COR-L47 (cell line): Measurements from ENCODE around the gene RAB18.
"Not testable (repeated sequence)": the region's sequence is repeated elsewhere in the genome, so short reads cannot be mapped to it uniquely, and the experiment has no call there.

Experiments
- DNase-seq: peaks from one replicate; lab custom pipeline; 2025; lab: John Stamatoyannopoulos, UW

Gene RAB18

DNA sequence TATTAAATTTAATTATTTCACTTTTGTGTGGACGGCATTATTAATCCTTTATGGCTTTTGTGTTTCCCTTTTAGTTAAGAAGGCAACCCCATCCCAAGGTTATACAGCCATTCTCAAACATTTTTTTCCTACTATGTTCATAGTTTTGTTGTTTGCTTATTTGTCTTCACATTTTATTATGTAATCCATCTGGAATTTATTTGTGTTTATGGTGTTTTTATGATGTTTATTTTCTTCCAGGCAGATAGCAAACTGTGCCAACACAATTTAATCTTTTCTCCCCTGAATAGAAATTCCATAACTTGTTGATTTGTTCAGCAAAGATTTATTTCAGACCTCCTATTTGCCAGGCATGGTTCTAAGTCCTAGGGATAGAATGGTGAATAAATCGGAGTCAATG, 42.9 kb downstream of the RAB18 start:
- no peak for DNase-seq

DNA sequence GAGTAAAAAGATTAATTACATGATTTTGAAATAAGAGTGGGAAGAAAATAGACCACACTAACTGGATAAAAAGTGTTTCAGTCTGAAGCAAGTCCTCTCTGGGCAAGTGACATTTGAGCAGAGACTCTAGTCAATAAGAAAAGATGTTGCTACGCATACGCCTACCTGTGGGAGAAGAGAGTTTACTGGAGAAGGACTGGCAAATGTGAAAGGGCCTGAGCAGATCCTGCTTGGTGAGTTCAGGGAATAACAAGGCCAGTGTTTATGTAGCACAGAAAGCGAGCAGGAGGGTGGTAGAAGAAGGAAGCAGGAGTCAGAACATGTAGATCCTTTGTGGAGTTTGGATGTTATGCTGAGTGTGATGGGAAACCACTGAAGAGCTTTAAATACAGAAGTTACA, 43.4 kb downstream of the RAB18 start:
- no peak for DNase-seq

DNA sequence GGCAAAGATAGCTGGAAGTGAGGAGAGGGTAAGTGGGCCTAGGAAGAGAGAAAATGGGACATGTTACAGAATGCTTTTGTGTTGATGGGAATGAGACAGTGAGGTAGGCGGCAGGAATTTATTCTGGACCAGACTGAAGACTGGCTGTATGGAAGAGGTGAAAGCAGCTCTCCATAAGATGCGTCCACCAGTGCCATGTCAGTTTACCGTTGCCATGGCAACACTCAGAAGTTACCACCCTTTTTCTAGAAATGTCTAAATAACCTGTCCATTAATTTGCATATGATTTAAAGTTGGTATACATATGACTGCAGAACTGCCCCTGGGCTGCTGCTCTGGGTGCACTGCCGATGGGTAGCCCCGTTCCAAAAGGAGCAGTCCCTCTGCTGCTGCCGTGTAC, 46.7 kb downstream of the RAB18 start:
- no peak for DNase-seq

DNA sequence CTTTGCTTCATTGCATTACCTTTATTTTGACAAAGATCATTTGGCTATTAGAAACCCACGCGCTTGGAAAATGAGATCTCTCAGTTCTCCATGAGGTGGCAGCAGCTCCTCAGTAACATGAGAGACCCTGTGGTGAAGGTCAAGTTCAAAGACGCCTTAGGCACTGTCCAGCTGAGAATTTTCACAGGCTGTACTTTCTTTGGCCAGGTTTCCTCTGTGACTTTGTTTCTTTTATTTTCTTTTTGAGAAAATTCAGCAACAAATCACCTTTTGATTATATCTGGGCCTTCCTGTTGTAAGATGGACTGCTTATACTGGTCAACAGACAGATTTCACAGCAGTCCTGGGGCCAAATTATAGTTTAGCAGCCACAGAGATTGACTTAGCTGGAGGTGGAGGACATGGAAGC, 54.5 kb downstream of the RAB18 start:
- no peak for DNase-seq

DNA sequence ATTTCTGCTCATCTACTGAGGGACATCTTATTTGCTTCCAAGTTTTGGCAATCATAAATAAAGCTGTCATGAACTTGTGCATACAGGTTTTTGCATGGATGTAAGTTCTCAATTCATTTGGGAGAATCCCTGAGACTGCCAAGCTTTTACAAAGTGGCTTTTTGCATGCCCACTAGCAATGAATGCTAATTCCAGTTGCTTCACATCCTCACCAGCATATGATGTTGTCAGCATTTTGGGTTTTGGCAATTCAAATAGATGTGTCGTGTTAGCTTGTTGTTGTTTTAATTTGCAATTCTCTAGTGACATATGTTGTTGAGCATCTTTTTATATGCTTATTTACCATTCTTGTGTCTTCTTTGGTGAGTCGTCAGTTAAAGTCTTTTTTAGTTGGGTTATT, 57.2 kb downstream of the RAB18 start:
- DNase-seq: no peak

DNA sequence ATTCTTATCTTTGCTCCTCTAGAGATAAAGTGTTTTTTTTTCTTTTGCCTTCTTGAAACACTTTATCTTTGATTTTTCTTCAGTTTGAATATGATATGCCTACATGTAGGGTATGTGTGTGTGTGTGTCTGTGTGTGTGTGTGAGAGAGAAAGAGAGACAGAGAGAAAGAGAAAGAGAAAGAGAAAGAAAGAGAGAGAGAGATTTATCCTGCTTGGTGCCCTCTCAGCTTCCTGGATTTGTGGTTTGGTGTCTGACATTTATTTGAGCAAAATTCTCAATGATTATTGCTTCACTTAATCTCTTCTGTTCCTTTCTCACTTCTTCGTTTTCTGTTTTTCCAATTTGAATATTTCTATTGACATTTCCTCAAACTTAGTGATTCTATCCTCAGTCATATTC, 60.3 kb downstream of the RAB18 start:
- no peak for DNase-seq

DNA sequence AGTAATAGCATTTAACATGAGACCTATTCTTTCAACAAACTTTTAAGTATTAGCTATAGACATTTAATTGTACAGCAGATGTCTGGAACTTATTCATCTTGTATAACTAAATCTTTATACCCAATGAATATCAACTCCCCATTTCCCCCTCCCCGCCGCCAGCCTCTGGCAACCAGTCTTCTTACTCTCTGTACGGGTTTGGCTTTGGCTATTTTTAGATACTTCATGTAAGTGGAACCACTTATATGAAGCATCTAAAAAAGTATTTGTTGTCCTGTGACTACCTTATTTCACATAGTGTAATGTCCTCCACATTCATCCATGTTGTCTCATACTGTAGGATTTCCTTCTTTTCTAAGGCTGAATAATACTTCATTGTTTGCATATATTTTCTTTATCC, 60.8 kb downstream of the RAB18 start:
- DNase-seq: no peak

DNA sequence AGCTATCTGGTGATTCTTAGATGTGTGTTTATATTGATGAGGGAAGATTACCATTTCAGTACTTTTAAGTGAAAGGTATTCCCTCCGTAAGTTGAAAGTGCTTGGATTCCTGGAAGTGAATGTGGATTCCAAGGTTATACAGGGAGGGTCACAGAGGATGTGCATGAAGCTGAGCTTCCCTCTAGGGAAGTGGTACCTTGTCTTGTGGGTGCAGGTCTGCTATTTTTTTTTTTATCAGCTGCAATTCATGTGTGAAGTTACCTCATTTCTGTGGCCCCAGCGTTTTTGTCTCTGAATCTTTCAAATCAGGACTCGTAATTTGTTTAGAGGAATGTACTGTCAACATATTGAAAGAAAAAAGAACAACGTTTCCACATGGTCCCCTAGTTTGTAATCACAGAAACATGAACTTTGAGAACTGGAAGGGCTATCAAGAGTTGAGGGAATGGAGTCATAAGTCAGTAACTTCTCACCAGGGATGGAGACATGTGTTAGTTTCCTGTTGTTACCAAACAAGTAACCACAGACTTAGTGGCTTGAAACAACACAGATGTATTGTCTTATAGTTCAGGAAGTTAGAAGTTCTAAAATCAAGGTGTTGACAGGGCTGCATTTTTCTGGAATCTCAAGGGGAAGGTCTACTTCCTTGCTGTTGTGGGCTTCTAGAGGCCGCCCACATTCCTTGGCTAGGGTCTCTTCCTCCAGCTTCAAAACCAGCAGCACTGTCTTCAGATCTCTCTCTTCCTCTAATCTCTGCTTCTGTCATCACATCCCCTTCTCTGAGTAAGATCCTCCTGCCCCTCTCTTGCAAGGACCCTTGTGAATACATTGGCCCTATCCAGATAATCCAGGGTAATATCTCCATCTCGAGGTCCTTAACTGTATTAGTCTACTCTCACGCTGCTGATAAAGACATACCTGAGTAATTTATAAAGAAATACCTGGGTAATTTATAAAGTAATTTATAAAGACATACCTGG, 64.4 kb downstream of the RAB18 start:
- no peak for DNase-seq

DNA sequence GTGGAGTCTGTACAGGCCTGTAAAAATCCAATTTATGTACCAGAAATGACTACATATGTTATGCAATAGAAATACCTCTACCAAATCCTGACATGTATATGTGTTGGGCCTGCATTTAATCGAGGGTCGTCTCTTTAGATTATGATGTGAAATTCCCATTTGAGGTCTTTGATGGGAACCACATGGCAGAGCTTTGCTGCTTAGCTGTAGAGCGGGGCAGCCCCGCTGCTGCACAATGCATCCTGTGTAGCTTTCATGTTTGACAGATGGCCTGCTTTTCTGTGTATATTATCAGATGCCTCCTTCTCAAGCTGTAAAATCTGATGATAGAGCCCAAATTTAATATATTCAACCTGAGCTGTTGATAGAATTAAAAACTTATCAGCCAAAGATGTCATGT, 65.8 kb downstream of the RAB18 start:
- no peak for DNase-seq

DNA sequence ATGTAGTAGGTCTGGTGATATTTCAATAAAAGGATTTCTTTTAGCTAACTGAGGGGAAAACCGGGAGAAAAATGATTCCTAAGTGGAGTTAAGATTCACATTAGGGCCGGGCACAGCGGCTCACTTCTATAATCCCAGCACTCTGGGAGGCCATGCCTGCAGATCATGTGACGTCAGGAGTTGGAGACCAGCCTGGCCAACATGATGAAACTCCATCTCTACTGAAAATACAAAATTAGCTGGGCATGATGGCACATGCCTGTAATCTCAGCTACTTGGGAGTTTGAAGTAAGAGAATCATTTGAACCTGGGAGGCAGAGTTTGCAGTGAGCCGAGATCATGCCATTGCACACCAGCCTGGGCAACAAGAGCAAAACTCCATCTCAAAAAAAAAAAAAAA, 72.9 kb downstream of the RAB18 start:
- DNase-seq: not testable (repeated sequence)

DNA sequence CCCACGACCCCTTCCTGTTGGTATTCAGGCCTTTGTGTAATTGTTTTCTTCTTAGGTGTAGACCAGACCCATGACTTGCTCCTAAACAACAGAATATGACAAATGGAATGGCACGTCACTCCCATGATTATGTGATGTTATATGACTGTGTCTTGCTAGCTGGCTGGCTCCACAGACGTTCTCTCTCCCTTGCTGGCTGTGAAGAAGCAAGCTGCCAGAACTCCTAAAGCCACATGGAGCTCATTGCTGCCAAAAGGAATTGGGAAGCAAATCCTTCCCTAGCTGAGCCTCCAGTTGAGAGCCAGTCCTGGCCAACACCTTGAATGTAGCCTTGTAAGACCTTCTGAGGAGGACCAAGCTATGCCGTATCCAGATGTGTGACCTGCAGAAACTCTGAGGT, 74.2 kb downstream of the RAB18 start:
- no peak for DNase-seq

DNA sequence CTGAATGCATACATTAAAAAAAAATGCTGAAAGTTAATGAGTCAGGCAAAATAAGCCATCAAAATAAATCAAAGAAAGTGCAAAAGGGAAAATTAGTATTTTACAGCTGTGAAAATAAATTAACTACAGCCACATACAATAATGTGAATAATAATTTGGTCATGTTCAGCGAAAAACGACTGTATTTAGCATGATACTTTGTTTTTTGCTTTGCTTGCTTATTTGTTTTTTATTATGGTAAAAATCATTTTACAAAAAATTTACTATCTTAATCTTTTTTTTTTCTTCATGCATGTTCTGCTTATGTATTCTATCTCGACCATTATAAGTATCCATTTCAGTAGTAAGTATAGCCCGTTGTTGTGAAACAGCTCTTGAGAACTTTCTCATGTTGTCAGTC, 77.1 kb downstream of the RAB18 start:
- no peak for DNase-seq

DNA sequence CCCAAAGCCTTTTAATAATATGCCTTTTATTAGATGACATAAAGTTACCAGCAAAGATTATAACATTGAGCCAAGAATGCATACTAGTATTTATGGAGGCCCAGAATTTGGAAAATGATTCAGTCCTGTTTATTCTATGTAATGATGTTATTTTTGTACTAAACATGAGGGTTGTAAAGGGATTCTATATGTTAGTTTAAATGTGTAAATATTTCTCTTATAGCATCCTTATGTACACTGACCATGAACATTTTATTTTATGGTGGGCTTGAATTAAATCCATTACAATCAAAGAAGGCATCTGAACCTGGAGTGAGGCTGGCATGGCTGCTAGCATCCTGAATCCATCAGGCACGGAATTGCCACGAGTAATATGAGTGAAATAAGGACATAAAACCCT, 80.2 kb downstream of the RAB18 start:
- no peak for DNase-seq
